Esophagus squamous epithelium (tissue), 5 donors: ENCODE data around the gene AKT2. TPM values are rescaled to one million over a fixed set of nuclear protein-coding genes. Genes with fewer than 3 reads are reported as not detected.

Source experiments
- DNase-seq: peaks from one replicate; lab custom pipeline; 2025; lab: John Stamatoyannopoulos, UW
- H3K27ac ChIP-seq, 4 donors: fragments of 200-600 bp; sonication (generic); one replicate each; pipeline ENCODE4 v1.5.1; 2016 to 2019; ENCODE audit warnings: mild to moderate bottlenecking in 1 of 4
- H3K27me3 ChIP-seq, 4 donors: fragments of 200-600 bp; sonication (generic); 1 replicate in 3 of 4; 2 replicates in 1 of 4; pipeline versions ENCODE4 v1.5.1 to v1.6.0; 2017 to 2021; ENCODE audit warnings: antibody characterized with exemption in 1 of 4
- H3K36me3 ChIP-seq, 3 donors: fragments of 200-600 bp; sonication (generic); one replicate each; pipeline ENCODE4 v1.5.1; 2016 to 2019
- H3K4me1 ChIP-seq, 3 donors: fragments of 200-600 bp; sonication (generic); one replicate each; pipeline ENCODE4 v1.5.1; 2017 to 2019
- H3K4me3 ChIP-seq, 4 donors: fragments of 200-600 bp; sonication (generic); 1 replicate in 3 of 4; 2 replicates in 1 of 4; pipeline ENCODE4 v1.5.1; 2016 to 2019; ENCODE audit warnings: mild to moderate bottlenecking in 2 of 4, moderate library complexity in 1 of 4
- H3K9me3 ChIP-seq, 3 donors: fragments of 200-600 bp; sonication (generic); one replicate each; pipeline ENCODE4 v1.5.1; 2016 to 2019
- POLR2A ChIP-seq, 4 donors: fragments of 450-650 bp; IDR thresholded peaks; one replicate each; pipeline ENCODE4 v1.6.1; 2017; ENCODE audit warnings: antibody characterized with exemption in 4 of 4, mild to moderate bottlenecking in 4 of 4, moderate library complexity in 3 of 4
- WGBS, 2 donors: methylation state at CpG; one replicate each; pipeline ENCODE4 v1.1.5; 2018; 5-methylcytosine and 5-hydroxymethylcytosine counted together
- intact Hi-C: fragments of 100-400 bp; cut with DNase I; formaldehyde crosslinking; loops from one replicate; pipeline ENCODE4 v1.15.0; 2022
- total RNA-seq, 4 donors: library from RNA; depleted of rRNA; stranded (reverse); fragments of >200 nt; gene quantifications; one replicate each; pipeline ENCODE4 v1.1.0, GENCODE V29; 2016
- TF ChIP-seq, protein P1 (sequence below), 6 experiments: fragments of 450-650 bp in 4 of 6; fragments of 200-600 bp in 2 of 6; sonication (generic) in 2 of 6; IDR thresholded peaks; one replicate each; pipeline ENCODE4 v1.5.1; 2016 to 2019; ENCODE audit warnings: antibody characterized with exemption in 6 of 6, mild to moderate bottlenecking in 4 of 6, moderate library complexity in 4 of 6
- donor health status: DM: yes; HTN: yes; CAD: no.

The AKT2 gene
- total RNA-seq, 4 donors from 2014 or later: 59.0 to 84.7 (median 69.0) TPM

DNA sequence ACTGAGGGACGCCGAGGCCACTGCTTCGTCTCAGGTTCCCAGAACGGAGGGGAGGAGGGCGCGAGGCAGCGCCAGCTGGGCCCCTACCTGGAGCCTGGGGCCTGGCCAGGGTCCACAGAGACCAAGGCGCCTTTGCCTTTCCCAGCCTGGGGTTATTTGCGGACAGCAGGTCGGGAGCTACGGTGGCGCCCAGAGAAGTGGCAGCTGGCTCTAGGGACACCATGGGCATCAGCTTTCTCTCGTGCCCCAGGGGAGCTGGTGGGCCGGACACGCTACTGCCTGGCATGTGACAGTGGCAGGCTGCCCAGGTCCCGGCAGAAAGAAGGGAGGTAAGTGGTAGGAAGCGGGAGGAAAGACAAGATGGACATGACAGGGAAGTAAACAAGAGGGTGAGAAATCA, 19.0 kb downstream of the AKT2 start:
- WGBS, 2 donors: 64 to 67% methylated on average over 4 to 7 of the region's 17 CpGs

DNA sequence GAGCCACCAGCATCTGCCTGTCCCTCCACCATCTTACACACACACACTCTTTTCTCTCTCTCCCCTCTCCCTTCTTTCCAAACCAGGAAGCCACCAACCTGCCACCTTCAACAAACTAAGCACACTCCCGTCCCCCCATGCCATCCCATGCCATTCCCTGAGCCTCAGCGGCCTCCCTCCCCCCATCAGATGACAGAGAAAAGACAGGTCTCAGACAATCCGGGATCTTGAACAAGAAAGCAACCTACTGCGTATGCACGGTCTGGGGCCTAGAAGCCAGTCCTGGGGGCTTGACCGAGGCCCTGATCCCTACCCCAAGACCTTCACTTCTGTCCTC, 19.4 kb downstream of the AKT2 start:
- DNase-seq: no peak
- Histone ChIP-seq H3K36me3 (peaks cover 0 to 73% (median 22%) of the 10 kb centered on the region in 3 donors), H3K4me1 (peaks cover 0 to 31% (median 0%) of the 10 kb centered on the region in 3 donors), H3K9me3 (no peaks in the 10 kb centered on the region), H3K27me3 (no peaks in the 10 kb centered on the region), H3K4me3 (no peak overlapping the region), H3K27ac (no peak overlapping the region)
- whole genome bisulfite sequencing, 2 donors: 79% methylated on average over 2 of the region's 6 CpGs; no CpG with 5 or more reads in 1 of the 2 donors
- TF ChIP-seq POLR2A (IDR thresholded peaks at IDR 0.05): no peak
- TF ChIP-seq, protein P1, sequence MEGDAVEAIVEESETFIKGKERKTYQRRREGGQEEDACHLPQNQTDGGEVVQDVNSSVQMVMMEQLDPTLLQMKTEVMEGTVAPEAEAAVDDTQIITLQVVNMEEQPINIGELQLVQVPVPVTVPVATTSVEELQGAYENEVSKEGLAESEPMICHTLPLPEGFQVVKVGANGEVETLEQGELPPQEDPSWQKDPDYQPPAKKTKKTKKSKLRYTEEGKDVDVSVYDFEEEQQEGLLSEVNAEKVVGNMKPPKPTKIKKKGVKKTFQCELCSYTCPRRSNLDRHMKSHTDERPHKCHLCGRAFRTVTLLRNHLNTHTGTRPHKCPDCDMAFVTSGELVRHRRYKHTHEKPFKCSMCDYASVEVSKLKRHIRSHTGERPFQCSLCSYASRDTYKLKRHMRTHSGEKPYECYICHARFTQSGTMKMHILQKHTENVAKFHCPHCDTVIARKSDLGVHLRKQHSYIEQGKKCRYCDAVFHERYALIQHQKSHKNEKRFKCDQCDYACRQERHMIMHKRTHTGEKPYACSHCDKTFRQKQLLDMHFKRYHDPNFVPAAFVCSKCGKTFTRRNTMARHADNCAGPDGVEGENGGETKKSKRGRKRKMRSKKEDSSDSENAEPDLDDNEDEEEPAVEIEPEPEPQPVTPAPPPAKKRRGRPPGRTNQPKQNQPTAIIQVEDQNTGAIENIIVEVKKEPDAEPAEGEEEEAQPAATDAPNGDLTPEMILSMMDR (IDR thresholded peaks at IDR 0.05): no peak
- intact Hi-C loops: no loop called here

More for the DNA sequence above, 19.0 kb downstream of the AKT2 start:
- intact Hi-C loops: no loop called here
- peaks cover 0 to 71% (median 22%) of the 10 kb centered on the region in 3 donors for H3K36me3 ChIP-seq
- H3K27ac ChIP-seq: no peak overlapping the region
- TF ChIP-seq POLR2A (IDR thresholded peaks at IDR 0.05): no peak
- TF ChIP-seq, protein P1 (IDR thresholded peaks at IDR 0.05): no peak
- H3K4me3 ChIP-seq: no peak overlapping the region
- H3K9me3 ChIP-seq: no peaks in the 10 kb centered on the region
- H3K27me3 ChIP-seq: no peaks in the 10 kb centered on the region
- DNase-seq: no peak
- H3K4me1 ChIP-seq: peaks cover 0 to 33% (median 0%) of the 10 kb centered on the region in 3 donors

DNA sequence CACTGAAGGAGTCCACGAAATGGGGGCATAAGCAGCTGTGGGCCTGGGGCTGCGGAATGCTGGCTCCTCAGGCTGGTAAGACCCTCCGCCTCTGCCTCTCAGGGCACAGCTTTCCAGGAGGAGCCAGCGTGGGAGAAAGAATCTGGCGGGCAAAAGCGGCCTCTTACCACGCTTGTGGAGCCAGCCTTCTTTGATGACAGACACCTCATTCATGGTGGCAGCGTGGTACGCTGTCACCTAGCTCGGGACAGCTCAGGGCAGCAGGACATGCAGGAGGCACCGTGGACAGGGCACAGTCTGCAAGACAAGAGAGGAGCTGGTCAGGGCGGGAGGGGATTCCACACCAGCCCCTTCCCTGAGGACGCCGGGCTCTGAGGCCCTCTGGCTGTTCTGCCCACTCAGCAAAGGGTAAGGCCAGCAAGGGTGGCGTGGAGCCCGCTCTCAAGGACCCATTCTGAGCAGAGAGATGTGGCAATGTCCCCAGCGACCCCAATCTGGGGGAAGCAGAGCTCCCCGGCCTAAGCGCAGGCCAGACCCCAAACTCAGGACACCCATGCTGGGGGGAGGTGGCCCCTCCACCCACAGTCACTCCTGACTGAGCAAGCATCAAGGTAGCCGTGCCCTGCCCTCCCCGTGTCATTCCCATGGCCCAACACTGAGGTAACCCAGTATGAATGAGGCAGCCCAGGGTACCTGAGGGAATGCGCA, 19.9 kb downstream of the AKT2 start:
- Histone ChIP-seq H3K4me1 (peaks cover 0 to 26% (median 0%) of the 10 kb centered on the region in 3 donors), H3K27me3 (no peaks in the 10 kb centered on the region), H3K27ac (no peak overlapping the region), H3K36me3 (peaks cover 0 to 70% (median 22%) of the 10 kb centered on the region in 3 donors), H3K4me3 (no peak overlapping the region), H3K9me3 (no peaks in the 10 kb centered on the region)
- no peak for TF ChIP-seq POLR2A (IDR thresholded peaks at IDR 0.05)
- TF ChIP-seq, protein P1 (IDR thresholded peaks at IDR 0.05): no peak
- 90 to 92% methylated on average over 3 to 9 of the region's 22 CpGs for WGBS, 2 donors
- DNase-seq: no peak
- intact Hi-C loops: no loop called here

GRCh38 chr19:40264314-40265054, 20.7 kb downstream of the AKT2 start:
- Histone ChIP-seq H3K4me1 (peaks cover 0 to 33% (median 0%) of the 10 kb centered on the region in 3 donors), H3K9me3 (no peaks in the 10 kb centered on the region), H3K36me3 (peaks cover 0 to 62% (median 22%) of the 10 kb centered on the region in 3 donors), H3K4me3 (no peak overlapping the region), H3K27me3 (no peaks in the 10 kb centered on the region), H3K27ac (no peak overlapping the region)
- TF ChIP-seq POLR2A (IDR thresholded peaks at IDR 0.05): no peak
- TF ChIP-seq, protein P1 (IDR thresholded peaks at IDR 0.05): no peak
- intact Hi-C loops: no loop called here
- WGBS, 2 donors: 78 to 87% methylated on average over 15 to 18 of the region's 19 CpGs
- no peak for DNase-seq
